ENCODE measurements around the gene NCF2. TPM values are rescaled to one million over a fixed set of nuclear protein-coding genes. Genes with fewer than 3 reads are reported as not detected.
A peak's percentile ranks its signal among the peaks of the same experiment; 100 is the strongest.

NCF2 gene
- total and polyA plus RNA-seq, 2 donors (not counting 1 experiment from before 2014, with no cell fraction given), result 9.9 to 10.5 TPM

GRCh38 chr1:183622884-183623785, 32.9 kb upstream of the NCF2 start:
- Histone ChIP-seq H3K9me3 (ENCODE audit: control extremely low read depth in 1 of 3, control insufficient read depth in 2 of 3, insufficient read depth in 1 of 3, low read length in 2 of 3) (no peaks in the 10 kb centered on the region), H3K4me2 (replicated peaks; ENCODE audit: low read depth, low read length, poor library complexity, severe bottlenecking) (no peak overlapping the region), H3K27ac (ENCODE audit: low read length in 2 of 2) (peak overlapping the region in 1 of 2 donors; percentile 44), H3K36me3 (replicated peaks in 1 of 2; ENCODE audit: control extremely low read depth in 1 of 2, control insufficient read depth in 1 of 2, extremely low read depth in 1 of 2, insufficient read depth in 2 of 2, low read length in 1 of 2) (peaks cover 2 to 27% of the 10 kb centered on the region in 2 experiments), H3K27me3 (replicated peaks in 1 of 4; ENCODE audit: control extremely low read depth in 1 of 4, control insufficient read depth in 3 of 4, insufficient read depth in 4 of 4, low read length in 3 of 4) (no peaks in the 10 kb centered on the region), H3K9ac (ENCODE audit: low read length) (no peak overlapping the region), H3K79me2 (ENCODE audit: control insufficient read depth, insufficient read depth, low read length) (peaks cover under 1% of the 10 kb centered on the region), H3K4me1 (ENCODE audit: control insufficient read depth in 2 of 2, insufficient read depth in 2 of 2, low read length in 2 of 2) (peaks cover 2 to 9% of the 10 kb centered on the region in 2 donors), H3K4me3 (ENCODE audit: control extremely low read depth in 1 of 5, extremely low read depth in 1 of 5, insufficient read depth in 1 of 5, low read depth in 2 of 5, low read length in 4 of 5) (no peak overlapping the region), H2AFZ (ENCODE audit: insufficient read depth, low read depth, low read length, poor library complexity, severe bottlenecking) (no peak overlapping the region), H4K20me1 (ENCODE audit: control insufficient read depth, insufficient read depth, low read length, poor library complexity, severe bottlenecking) (no peaks in the 10 kb centered on the region)
- peak; percentile 80 for DNase-seq
- WGBS (ENCODE audit: insufficient coverage), result 82% methylated on average over 4 of the region's 10 CpGs
- Mint-ChIP-seq H3K27ac (peak overlapping the region; percentile 42), H3K27me3 (no peaks in the 10 kb centered on the region), H3K4me1 (peaks cover 20% of the 10 kb centered on the region), H3K4me3 (no peak overlapping the region), H3K9me3 (ENCODE audit: insufficient read depth) (no peaks in the 10 kb centered on the region)
- intact Hi-C loops (cut with micrococcal nuclease), result loop anchor here (1.0 to 5.0 kb wide), 6 partner anchors 10 to 661 kb away; no protein-coding TSS in a partner anchor
- ChIA-PET POLR2A (no interaction called here), CTCF (interaction anchor here (0.6 to 3.1 kb wide), 12 partner anchors 9 to 660 kb away, joined by 3 to 18 read pairs (median 6); no protein-coding TSS in a partner anchor)
- peak; percentile 80 for TF ChIP-seq CTCF (IDR thresholded peaks at IDR 0.05)
- TF ChIP-seq EZH2 (IDR thresholded peaks at IDR 0.05; ENCODE audit: borderline replicate concordance, insufficient read depth, low read depth, low read length, poor library complexity, severe bottlenecking), result no peak
- ATAC-seq (ENCODE audit: low read depth), result peak; percentile 96

- H3K36me3 ChIP-seq (replicated peaks in 1 of 2; ENCODE audit: control extremely low read depth in 1 of 2, control insufficient read depth in 1 of 2, extremely low read depth in 1 of 2, insufficient read depth in 2 of 2, low read length in 1 of 2), result peaks cover 2 to 19% of the 10 kb centered on the region in 2 experiments
- H2AFZ ChIP-seq (ENCODE audit: insufficient read depth, low read depth, low read length, poor library complexity, severe bottlenecking), result no peak overlapping the region
- H3K27me3 ChIP-seq (replicated peaks in 1 of 4; ENCODE audit: control extremely low read depth in 1 of 4, control insufficient read depth in 3 of 4, insufficient read depth in 4 of 4, low read length in 3 of 4), result no peaks in the 10 kb centered on the region
- no peaks in the 10 kb centered on the region for H3K9me3 ChIP-seq (ENCODE audit: control extremely low read depth in 1 of 3, control insufficient read depth in 2 of 3, insufficient read depth in 1 of 3, low read length in 2 of 3)
- peaks cover 2 to 9% of the 10 kb centered on the region in 2 donors for H3K4me1 ChIP-seq (ENCODE audit: control insufficient read depth in 2 of 2, insufficient read depth in 2 of 2, low read length in 2 of 2)
- no peaks in the 10 kb centered on the region for H4K20me1 ChIP-seq (ENCODE audit: control insufficient read depth, insufficient read depth, low read length, poor library complexity, severe bottlenecking)
- ATAC-seq (ENCODE audit: low read depth), result no peak
- no peak overlapping the region for H3K4me2 ChIP-seq (replicated peaks; ENCODE audit: low read depth, low read length, poor library complexity, severe bottlenecking)
- no peaks in the 10 kb centered on the region for H3K27me3 Mint-ChIP-seq
- ChIA-PET CTCF (interaction anchor here (1.0 to 3.1 kb wide), 7 partner anchors 12 to 340 kb away, joined by 3 to 18 read pairs (median 8); no protein-coding TSS in a partner anchor), POLR2A (no interaction called here)
- no peaks in the 10 kb centered on the region for H3K79me2 ChIP-seq (ENCODE audit: control insufficient read depth, insufficient read depth, low read length)
- intact Hi-C loops (cut with micrococcal nuclease), result loop anchor here (5.0 kb wide), 2 partner anchors 100 to 660 kb away; no protein-coding TSS in a partner anchor
- no peak overlapping the region for H3K4me3 ChIP-seq (ENCODE audit: control extremely low read depth in 1 of 5, extremely low read depth in 1 of 5, insufficient read depth in 1 of 5, low read depth in 2 of 5, low read length in 4 of 5)
- H3K9me3 Mint-ChIP-seq (ENCODE audit: insufficient read depth), result no peaks in the 10 kb centered on the region
- H3K4me3 Mint-ChIP-seq, result no peak overlapping the region
- TF ChIP-seq EZH2 (IDR thresholded peaks at IDR 0.05; ENCODE audit: borderline replicate concordance, insufficient read depth, low read depth, low read length, poor library complexity, severe bottlenecking), result no peak
- no CpG with 5 or more reads among the region's 1 CpG for WGBS (ENCODE audit: insufficient coverage)
- no peak overlapping the region for H3K9ac ChIP-seq (ENCODE audit: low read length)
- no peak for DNase-seq
- peak overlapping the region; percentile 22 for H3K27ac Mint-ChIP-seq
- peaks cover 20% of the 10 kb centered on the region for H3K4me1 Mint-ChIP-seq
- H3K27ac ChIP-seq (ENCODE audit: low read length in 2 of 2), result peak overlapping the region in 1 of 2 donors; percentile 44
Observed at GRCh38 chr1:183622013-183622412, 31.8 kb upstream of the NCF2 start.

All from B cell (primary cell).